Erythroblast (primary cell): ENCODE data around the gene BIN1.

Experiments
- GATA1 ChIP-seq: IDR thresholded peaks from 2 replicates; pipeline ENCODE4 v1.6.1; 2011; ENCODE audit warnings: low read depth, mild to moderate bottlenecking, control low read depth, low read length, moderate library complexity
- POLR2A ChIP-seq: IDR thresholded peaks from 2 replicates; pipeline ENCODE4 v1.6.1; 2011; ENCODE audit warnings: mild to moderate bottlenecking, low read length

GRCh38 chr2:127032621-127033020, 74.3 kb downstream of the BIN1 start:
- TF ChIP-seq POLR2A (no peak), GATA1 (no peak)
